Large intestine (tissue), 3 donors: ENCODE data around the gene FBP2. TPM values are rescaled to one million over a fixed set of nuclear protein-coding genes. Genes with fewer than 3 reads are reported as not detected.
"Not testable (repeated sequence)": the region's sequence is repeated elsewhere in the genome, so short reads cannot be mapped to it uniquely, and the experiment has no call there.

ENCODE experiments used
- DNase-seq, 2 donors: peaks; one replicate each; pipeline versions ENCODE4 v3.0.0 to v3.0.0-alpha.2; 2013
- H3K27ac ChIP-seq: one replicate; pipeline ENCODE4 v1.5.1; 2013; ENCODE audit warnings: low read length
- H3K27me3 ChIP-seq: 2 replicates; pipeline ENCODE4 v1.6.1; 2013; ENCODE audit warnings: low read length; ENCODE audit not compliant: control insufficient read depth, insufficient read depth
- H3K36me3 ChIP-seq: 2 replicates; pipeline ENCODE4 v1.6.1; 2013; ENCODE audit warnings: low read length; ENCODE audit not compliant: control insufficient read depth, insufficient read depth
- H3K4me1 ChIP-seq: one replicate; pipeline ENCODE4 v1.6.1; 2013; ENCODE audit warnings: low read length; ENCODE audit not compliant: control insufficient read depth, insufficient read depth
- H3K4me3 ChIP-seq: one replicate; pipeline ENCODE4 v1.5.1; 2013; ENCODE audit warnings: low read length
- H3K9me3 ChIP-seq: one replicate; pipeline ENCODE4 v1.6.1; 2013; ENCODE audit warnings: mild to moderate bottlenecking, low read depth, low read length, moderate library complexity; ENCODE audit not compliant: control insufficient read depth
- WGBS: methylation state at CpG from one replicate; pipeline ENCODE4 v1.1.5; 2013; ENCODE audit warnings: low lambda C conversion rate; ENCODE audit not compliant: insufficient coverage; 5-methylcytosine and 5-hydroxymethylcytosine counted together
- polyA plus RNA-seq: library from polyadenylated mRNA; unstranded; fragments of 120-200 nt; gene quantifications from one replicate; pipeline ENCODE4 v1.2.1, GENCODE V29; 2013

The FBP2 gene
- polyA plus RNA-seq, 1 donor = 0.25 TPM

DNA sequence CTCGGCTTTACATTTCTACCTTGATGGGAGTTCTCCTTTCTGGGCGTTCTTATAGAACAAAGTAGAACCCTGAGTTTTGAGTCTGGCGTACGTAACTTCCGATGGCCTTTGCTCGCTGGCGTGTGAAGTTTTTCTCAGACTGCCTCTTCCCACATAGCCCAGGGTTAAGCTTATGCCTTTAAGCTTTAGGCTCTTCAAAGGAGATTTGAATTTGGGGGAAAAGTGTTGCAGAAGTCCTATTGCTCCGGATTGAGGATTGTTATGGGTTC lies 13.7 kb upstream of the FBP2 start:
- Histone ChIP-seq H3K27me3 (no peaks in the 10 kb centered on the region), H3K4me3 (no peak overlapping the region), H3K27ac (peak overlapping the region; percentile 91), H3K9me3 (no peaks in the 10 kb centered on the region), H3K4me1 (peaks cover 72% of the 10 kb centered on the region), H3K36me3 (peaks cover 33% of the 10 kb centered on the region)
- DNase-seq = peak in 1 of 2 donors; percentile 51
- WGBS = no CpG with 5 or more reads among the region's 8 CpGs

DNA sequence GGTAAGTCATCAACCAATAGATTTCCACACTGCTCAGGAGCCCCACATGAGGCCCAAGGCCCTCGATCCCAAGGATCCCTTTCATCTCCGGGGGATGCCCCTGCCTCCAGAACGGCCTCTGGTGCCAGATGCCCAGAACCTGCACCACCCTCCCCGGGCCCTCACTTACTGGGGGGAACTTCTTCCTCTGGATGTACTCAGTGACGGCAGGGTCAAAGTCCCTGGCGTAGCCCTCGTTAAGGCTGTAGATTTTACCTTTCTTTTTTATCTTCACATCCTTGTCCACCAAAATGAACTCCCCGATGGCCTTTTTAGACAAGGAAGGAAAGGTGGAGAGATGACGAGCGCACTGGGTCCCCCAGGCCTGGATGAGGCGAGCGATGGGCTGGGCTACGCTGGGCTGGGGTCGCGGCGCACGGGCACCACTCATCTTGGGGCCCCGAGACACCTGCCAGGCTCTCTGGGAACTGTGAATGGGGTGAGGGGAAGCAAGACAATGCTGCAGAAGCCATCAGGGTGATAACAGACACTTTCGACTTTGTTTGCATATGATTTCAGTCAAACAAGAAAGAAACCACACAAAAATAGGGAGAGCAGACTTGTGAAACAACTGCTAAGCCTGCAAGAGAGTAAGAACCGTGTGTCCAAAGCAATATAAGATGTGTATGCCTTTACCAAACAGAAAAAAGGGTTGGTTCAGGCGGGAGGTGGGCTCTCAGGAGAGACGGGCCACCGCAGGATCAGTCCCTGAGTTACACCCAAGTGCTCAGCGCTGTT lies 13.2 kb upstream of the FBP2 start:
- DNase-seq = peak; percentile 60 to 77
- Histone ChIP-seq H3K27ac (peak overlapping the region; percentile 91), H3K4me3 (no peak overlapping the region), H3K4me1 (peaks cover 69% of the 10 kb centered on the region), H3K36me3 (peaks cover 32% of the 10 kb centered on the region), H3K9me3 (no peaks in the 10 kb centered on the region), H3K27me3 (no peaks in the 10 kb centered on the region)
- WGBS = no CpG with 5 or more reads among the region's 24 CpGs

DNA sequence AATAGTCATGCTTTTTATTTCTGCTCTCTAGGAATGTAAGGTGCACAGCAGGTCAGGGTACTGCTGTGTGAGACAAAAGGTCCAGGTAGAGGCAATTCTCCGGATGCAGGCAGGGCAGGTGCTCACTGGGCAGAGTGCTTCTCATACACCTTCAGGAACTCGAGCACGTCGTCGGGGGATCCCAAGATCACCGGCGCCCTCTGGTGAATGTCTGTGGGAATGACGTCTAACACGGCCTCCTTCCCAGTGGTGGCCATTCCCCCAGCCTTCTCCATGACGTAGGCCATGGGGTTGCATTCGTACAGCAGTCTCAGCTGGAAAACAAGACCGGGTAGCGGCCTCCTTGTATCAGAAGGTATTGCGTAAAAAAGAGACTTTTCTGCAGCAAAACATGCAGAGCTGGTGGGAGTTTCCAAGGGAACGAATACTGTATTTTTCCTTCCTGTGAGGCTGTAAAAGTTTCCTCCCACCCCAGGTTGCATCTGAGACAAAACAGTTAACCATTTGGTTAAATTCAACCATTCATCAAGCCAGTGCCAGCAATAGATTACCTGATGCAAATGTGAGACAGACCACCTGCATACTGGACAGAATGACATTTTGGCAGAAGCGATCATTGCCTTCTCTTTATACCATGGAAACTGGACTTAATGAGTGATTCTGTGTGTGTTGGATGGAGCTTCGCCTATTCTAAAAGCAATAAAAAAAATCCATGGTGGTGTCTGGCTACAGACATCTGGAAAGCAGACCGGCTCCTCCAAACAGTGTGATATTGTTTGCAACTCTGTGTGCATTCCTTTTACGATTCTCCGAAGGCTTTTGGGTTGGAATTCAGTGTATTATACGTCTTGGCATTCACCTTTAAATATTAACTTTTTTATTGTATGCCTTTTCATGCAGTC lies 9.9 kb upstream of the FBP2 start:
- Histone ChIP-seq H3K27me3 (no peaks in the 10 kb centered on the region), H3K4me3 (no peak overlapping the region), H3K36me3 (peaks cover 17% of the 10 kb centered on the region), H3K4me1 (peaks cover 64% of the 10 kb centered on the region), H3K9me3 (no peaks in the 10 kb centered on the region), H3K27ac (peak overlapping the region; percentile 52)
- 0% methylated on average over 2 of the region's 21 CpGs for WGBS
- peak; percentile 89 to 91 for DNase-seq

DNA sequence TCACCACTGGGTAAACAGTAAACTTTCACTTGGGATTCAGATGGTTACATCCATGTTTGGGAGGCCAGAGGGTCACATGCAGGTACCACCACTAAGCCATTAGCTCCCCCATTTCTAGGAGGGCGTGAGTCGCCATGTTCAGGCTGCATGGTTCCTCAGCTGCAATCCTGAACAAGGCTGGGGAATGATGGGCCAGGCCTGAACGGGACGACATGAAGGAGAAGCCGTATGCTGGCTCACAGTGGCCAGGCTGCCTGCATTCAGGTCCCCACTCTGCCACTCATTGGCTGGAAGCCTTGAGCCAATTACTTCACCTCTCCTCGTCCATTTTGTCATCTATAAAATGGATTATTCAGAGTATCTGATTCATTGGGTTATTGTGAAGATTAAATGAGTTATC lies 9.0 kb upstream of the FBP2 start:
- no peak for DNase-seq
- no peaks in the 10 kb centered on the region for H3K27me3 ChIP-seq
- H3K36me3 ChIP-seq = peaks cover 17% of the 10 kb centered on the region
- no peaks in the 10 kb centered on the region for H3K9me3 ChIP-seq
- H3K4me1 ChIP-seq = peaks cover 56% of the 10 kb centered on the region
- peak overlapping the region; percentile 52 for H3K27ac ChIP-seq
- whole genome bisulfite sequencing = no CpG with 5 or more reads among the region's 6 CpGs
- no peak overlapping the region for H3K4me3 ChIP-seq

DNA sequence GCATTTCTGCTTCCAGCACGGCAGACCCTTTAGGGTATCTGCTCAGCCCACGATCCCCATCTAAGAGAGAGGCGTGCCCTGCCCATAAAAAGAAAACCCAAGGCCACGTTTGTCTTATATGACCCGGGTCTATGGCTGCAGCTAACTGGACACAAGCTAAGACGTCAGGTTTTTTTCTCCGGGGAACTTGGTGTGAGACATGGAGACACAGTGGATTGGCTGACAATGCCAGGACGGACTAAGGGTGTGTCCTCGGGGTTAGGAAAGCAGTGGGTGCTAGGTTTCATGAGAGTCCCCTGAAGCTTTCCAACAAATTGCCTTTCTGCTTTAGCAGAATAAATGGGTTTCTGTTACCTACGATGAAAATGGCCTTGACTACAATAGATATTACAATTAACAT lies 7.1 kb upstream of the FBP2 start:
- Histone ChIP-seq H3K36me3 (peaks cover 12% of the 10 kb centered on the region), H3K9me3 (no peaks in the 10 kb centered on the region), H3K27ac (peak overlapping the region; percentile 41), H3K4me3 (no peak overlapping the region), H3K4me1 (peaks cover 37% of the 10 kb centered on the region), H3K27me3 (no peaks in the 10 kb centered on the region)
- WGBS = no CpG with 5 or more reads among the region's 10 CpGs
- DNase-seq = no peak

DNA sequence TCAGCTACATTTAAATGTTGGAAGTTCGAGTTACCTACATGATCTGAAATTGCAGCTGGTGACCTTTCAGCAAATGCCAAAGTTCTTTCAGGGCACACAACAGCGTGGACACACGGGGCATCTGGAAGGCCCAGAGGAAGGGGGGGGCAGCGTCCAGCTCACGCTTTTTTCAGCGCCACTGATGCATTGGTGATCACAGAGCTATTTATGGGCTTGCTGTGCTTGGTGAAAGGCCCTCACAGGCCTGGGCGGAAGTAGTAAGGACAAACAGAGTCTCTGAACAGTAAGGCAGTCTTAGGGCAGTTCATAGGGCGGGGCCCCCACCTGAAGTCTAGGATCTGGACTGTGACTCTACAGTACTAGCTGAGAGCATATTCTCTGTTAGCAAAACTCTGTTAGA lies 6.6 kb upstream of the FBP2 start:
- H3K9me3 ChIP-seq = no peaks in the 10 kb centered on the region
- H3K27me3 ChIP-seq = no peaks in the 10 kb centered on the region
- 80% methylated on average over 1 of the region's 8 CpGs for WGBS
- DNase-seq = peak; percentile 29 to 59
- H3K27ac ChIP-seq = peak overlapping the region; percentile 41
- H3K36me3 ChIP-seq = peaks cover 9% of the 10 kb centered on the region
- H3K4me1 ChIP-seq = peaks cover 33% of the 10 kb centered on the region
- H3K4me3 ChIP-seq = no peak overlapping the region

DNA sequence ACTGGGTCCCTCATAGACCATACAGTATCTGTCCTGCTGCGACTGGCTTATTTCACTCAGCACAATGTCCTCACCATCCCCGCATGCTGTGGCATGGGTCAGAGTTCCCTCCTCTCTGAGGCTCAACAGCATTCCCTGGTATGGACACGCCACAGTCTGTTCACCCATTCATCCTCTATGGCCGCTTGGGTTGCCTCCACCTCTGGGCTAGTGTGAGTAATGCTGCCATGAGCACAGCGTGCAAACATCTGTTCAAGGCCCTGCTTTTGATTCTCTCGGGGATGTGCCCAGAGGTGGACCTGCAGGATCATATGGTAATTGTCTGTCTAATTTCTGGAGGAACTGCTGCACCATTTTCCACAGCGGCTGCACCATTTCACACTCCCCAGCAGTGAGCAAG lies 5.5 kb upstream of the FBP2 start:
- Histone ChIP-seq H3K27ac (no peak overlapping the region), H3K9me3 (no peaks in the 10 kb centered on the region), H3K4me3 (no peak overlapping the region), H3K36me3 (peaks cover 2% of the 10 kb centered on the region), H3K27me3 (no peaks in the 10 kb centered on the region), H3K4me1 (peaks cover 22% of the 10 kb centered on the region)
- DNase-seq = no peak
- 100% methylated on average over 1 of the region's 7 CpGs for WGBS

DNA sequence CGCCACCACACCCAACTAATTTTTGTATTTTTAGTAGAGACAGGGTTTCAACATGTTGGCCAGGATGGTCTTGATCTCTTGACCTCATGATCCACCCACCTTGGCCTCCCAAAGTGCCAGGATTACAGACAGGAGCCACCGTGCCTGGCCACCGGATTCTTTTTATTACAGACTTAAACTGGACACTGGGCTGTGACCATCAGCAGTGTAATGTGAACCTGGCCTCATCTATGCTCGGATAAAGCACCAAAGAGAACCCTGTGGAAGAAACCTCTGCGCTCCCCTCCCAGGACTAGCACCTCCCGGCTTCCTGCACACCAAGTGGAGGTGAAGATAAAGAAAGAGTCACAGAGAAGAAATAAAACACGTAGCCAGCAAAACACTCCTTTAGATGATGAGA lies 941 bp downstream of the FBP2 start:
- H3K4me1 ChIP-seq, H3K4me3 ChIP-seq, DNase-seq, H3K27ac ChIP-seq, H3K27me3 ChIP-seq, H3K36me3 ChIP-seq, H3K9me3 ChIP-seq: not testable (repeated sequence)
- WGBS = 80% methylated on average over 1 of the region's 7 CpGs

DNA sequence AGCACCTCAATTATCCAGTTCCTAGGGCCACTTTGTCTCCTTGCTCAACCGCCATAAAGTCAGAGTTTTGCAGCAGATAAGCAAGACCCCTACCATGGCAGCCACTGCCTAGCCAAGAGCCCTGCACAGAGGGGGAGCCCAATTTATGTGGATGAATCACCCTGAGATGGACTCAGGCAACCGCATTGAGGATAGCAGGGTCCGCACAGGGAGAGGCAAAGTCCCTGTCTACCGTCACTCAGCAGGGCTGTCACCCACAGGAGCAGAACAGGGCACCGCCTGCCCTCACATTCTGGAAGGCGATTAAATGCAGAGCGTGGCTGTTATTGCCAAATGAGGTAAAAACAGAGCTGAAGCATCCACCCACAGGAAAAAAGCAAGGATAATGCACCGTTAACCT lies 1.7 kb downstream of the FBP2 start:
- H3K27me3 ChIP-seq = no peaks in the 10 kb centered on the region
- no peaks in the 10 kb centered on the region for H3K36me3 ChIP-seq
- H3K4me3 ChIP-seq = no peak overlapping the region
- no peak for DNase-seq
- no peaks in the 10 kb centered on the region for H3K4me1 ChIP-seq
- H3K27ac ChIP-seq = no peak overlapping the region
- H3K9me3 ChIP-seq = no peaks in the 10 kb centered on the region
- no CpG with 5 or more reads among the region's 8 CpGs for WGBS

DNA sequence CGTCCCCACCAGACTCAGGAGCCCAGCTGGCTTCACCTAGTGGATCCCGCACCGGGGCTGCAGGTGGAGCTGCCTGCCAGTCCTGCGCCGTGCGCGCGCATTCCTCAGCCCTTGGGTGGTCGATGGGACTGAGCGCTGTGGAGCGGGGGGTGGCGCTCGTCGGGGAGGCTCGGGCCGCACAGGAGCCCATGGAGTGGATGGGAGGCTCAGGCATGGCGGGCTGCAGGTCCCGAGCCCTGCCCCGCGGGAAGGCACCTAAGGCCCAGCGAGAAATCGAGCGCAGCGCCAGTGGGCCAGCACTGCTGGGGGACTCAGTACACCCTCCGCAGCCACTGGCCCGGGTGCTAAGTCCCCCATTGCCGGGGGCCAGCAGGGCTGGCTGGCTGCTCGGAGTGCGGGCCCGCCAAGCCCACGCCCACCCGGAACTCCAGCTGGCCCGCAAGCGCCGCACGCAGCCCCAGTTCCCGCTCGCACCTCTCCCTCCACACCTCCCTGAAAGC lies 2.5 kb downstream of the FBP2 start:
- no CpG with 5 or more reads among the region's 38 CpGs for WGBS
- not testable (repeated sequence) for H3K36me3 ChIP-seq, H3K27me3 ChIP-seq, H3K9me3 ChIP-seq, H3K4me1 ChIP-seq, H3K27ac ChIP-seq, DNase-seq, H3K4me3 ChIP-seq
